Neural cell (in vitro differentiated cells): ENCODE data around the gene POMT2. TPM values are rescaled to one million over a fixed set of nuclear protein-coding genes. Genes with fewer than 3 reads are reported as not detected.

Experiments
- H2AFZ ChIP-seq: fragments of 200-600, 300-800 bp; sonication (generic), shearing (Covaris generic); 2 replicates; pipeline ENCODE4 v1.6.0; 2014; ENCODE audit warnings: low read depth, mild to moderate bottlenecking, antibody characterized with exemption, low read length, moderate library complexity
- H3F3A ChIP-seq: fragments of 200-600 bp; shearing (Covaris generic); 2 replicates; pipeline ENCODE4 v1.6.1; 2016; ENCODE audit warnings: mild to moderate bottlenecking, moderate library complexity, mixed read lengths, antibody characterized with exemption, low read length; ENCODE audit not compliant: insufficient read depth, poor library complexity, severe bottlenecking
- H3K27ac ChIP-seq: fragments of 200-600, 300-800 bp; sonication (generic), shearing (Covaris generic); 2 replicates; pipeline ENCODE4 v1.5.1; 2014; ENCODE audit warnings: mild to moderate bottlenecking, low read length, moderate library complexity
- H3K27me3 ChIP-seq: fragments of 300-800, 200-600 bp; sonication (generic), shearing (Covaris generic); 2 replicates; pipeline ENCODE4 v1.6.0; 2014; ENCODE audit warnings: mild to moderate bottlenecking, low read depth, low read length, moderate library complexity; ENCODE audit not compliant: insufficient read depth
- H3K36me3 ChIP-seq: fragments of 300-800, 200-600 bp; sonication (generic), shearing (Covaris generic); 2 replicates; pipeline ENCODE4 v1.5.1; 2014; ENCODE audit warnings: mild to moderate bottlenecking, antibody characterized with exemption, low read length, moderate library complexity; ENCODE audit not compliant: insufficient read depth
- H3K4me2 ChIP-seq: fragments of 300-800, 200-600 bp; sonication (generic), shearing (Covaris generic); 2 replicates; pipeline ENCODE4 v1.6.0; 2014; ENCODE audit warnings: mild to moderate bottlenecking, low read length
- H3K4me3 ChIP-seq: fragments of 300-800, 200-600 bp; sonication (generic), shearing (Covaris generic); 2 replicates; pipeline ENCODE4 v1.5.1; 2014; ENCODE audit warnings: mild to moderate bottlenecking, low read length, moderate library complexity
- H3K79me2 ChIP-seq: fragments of 200-600 bp; shearing (Covaris generic); replicated peaks from 2 replicates; pipeline ENCODE4 v1.6.0; 2014; ENCODE audit warnings: mild to moderate bottlenecking, low read length, moderate library complexity; ENCODE audit not compliant: insufficient read depth
- H3K9ac ChIP-seq: fragments of 300-800, 200-600 bp; sonication (generic), shearing (Covaris generic); 2 replicates; pipeline ENCODE4 v1.6.1; 2016; ENCODE audit warnings: mild to moderate bottlenecking, low read length, mixed read lengths
- H3K9me2 ChIP-seq: fragments of 200-600 bp; shearing (Covaris generic); 2 replicates; pipeline ENCODE4 v1.6.1; 2016; ENCODE audit warnings: mild to moderate bottlenecking, low read length, mixed read lengths; ENCODE audit not compliant: insufficient read depth
- H3K9me3 ChIP-seq: fragments of 200-600, 300-800 bp; sonication (generic), shearing (Covaris generic); 2 replicates; pipeline ENCODE4 v1.6.1; 2016; ENCODE audit warnings: mild to moderate bottlenecking, mixed run types, low read length, moderate library complexity, mixed read lengths
- H4K20me1 ChIP-seq: fragments of 200-600 bp; shearing (Covaris generic); 2 replicates; pipeline ENCODE4 v1.6.1; 2016; ENCODE audit warnings: mild to moderate bottlenecking, mixed run types; ENCODE audit not compliant: insufficient read depth
- EP300 ChIP-seq: fragments of 450-650 bp; conservative IDR thresholded peaks from 2 replicates; pipeline ENCODE4 v1.6.1; 2014; ENCODE audit warnings: antibody characterized with exemption, mild to moderate bottlenecking, moderate library complexity; ENCODE audit not compliant: poor library complexity, severe bottlenecking
- EZH2 ChIP-seq: fragments of 200-600, 300-800 bp; shearing (Covaris generic), sonication (generic); IDR thresholded peaks from 2 replicates; pipeline ENCODE4 v1.6.1; 2014; ENCODE audit warnings: antibody characterized with exemption, low read length, borderline replicate concordance, mild to moderate bottlenecking; ENCODE audit not compliant: insufficient read depth, poor library complexity, severe bottlenecking
- MXI1 ChIP-seq: fragments of 450-650 bp; conservative IDR thresholded peaks from 2 replicates; pipeline ENCODE4 v1.6.1; 2014; ENCODE audit warnings: antibody characterized with exemption, mild to moderate bottlenecking; ENCODE audit not compliant: poor library complexity, severe bottlenecking
- POLR2AphosphoS5 ChIP-seq: IDR thresholded peaks from 2 replicates; pipeline ENCODE4 v1.6.1; 2012
- RAD21 ChIP-seq: fragments of 450-650 bp; conservative IDR thresholded peaks from 2 replicates; pipeline ENCODE4 v1.6.1; 2014; ENCODE audit warnings: antibody characterized with exemption, mild to moderate bottlenecking, moderate library complexity
- SMC3 ChIP-seq: fragments of 450-650 bp; conservative IDR thresholded peaks from 2 replicates; pipeline ENCODE4 v1.6.1; 2014; ENCODE audit warnings: antibody characterized with exemption, mild to moderate bottlenecking, moderate library complexity; ENCODE audit not compliant: poor library complexity
- TAF1 ChIP-seq: IDR thresholded peaks from 2 replicates; pipeline ENCODE4 v1.6.1; 2012; ENCODE audit warnings: low read depth
- polyA plus RNA-seq: library from polyadenylated mRNA; depleted of rRNA; stranded (reverse); fragments of >200 nt; gene quantifications from 2 replicates; pipeline ENCODE4 v1.2.3, GENCODE V29; 2014
- TF ChIP-seq, protein P1 (sequence below): fragments of 450-650 bp; IDR thresholded peaks from 2 replicates; pipeline ENCODE4 v1.5.1; 2014; ENCODE audit warnings: antibody characterized with exemption, mild to moderate bottlenecking, moderate library complexity; ENCODE audit not compliant: poor library complexity, severe bottlenecking
- TF ChIP-seq, protein P2 (sequence below): IDR thresholded peaks from 2 replicates; pipeline ENCODE4 v1.6.1; 2012; ENCODE audit warnings: borderline replicate concordance

Gene POMT2
- polyA plus RNA-seq, 1 donor from 2014 or later: 9.6 TPM

DNA sequence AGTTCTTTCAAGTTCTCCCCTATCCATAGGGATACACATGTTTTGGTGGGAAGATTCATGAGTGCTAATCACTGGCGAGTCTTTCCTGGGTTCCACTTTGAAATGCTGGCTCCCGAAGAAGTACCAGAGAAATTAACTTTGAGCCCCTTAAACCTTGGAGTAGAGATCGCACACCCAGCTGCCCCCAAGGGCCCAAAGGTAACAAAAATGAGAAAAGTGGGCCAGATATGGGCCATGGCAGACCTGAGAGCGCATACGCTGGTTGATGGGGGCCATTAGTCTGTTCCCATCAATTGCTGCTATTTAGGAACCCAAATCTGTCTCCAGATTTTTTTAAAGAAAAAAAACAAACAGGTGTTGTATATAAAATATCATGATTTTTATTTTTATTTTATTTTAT, 2.3 kb upstream of the POMT2 start:
- Histone ChIP-seq H4K20me1 (no peaks in the 10 kb centered on the region), H3K9ac (no peak overlapping the region), H3K79me2 (peaks cover 3% of the 10 kb centered on the region), H3F3A (no peaks in the 10 kb centered on the region), H3K9me2 (no peaks in the 10 kb centered on the region), H3K27ac (no peak overlapping the region), H2AFZ (no peak overlapping the region), H3K36me3 (no peaks in the 10 kb centered on the region), H3K9me3 (no peaks in the 10 kb centered on the region), H3K4me3 (no peak overlapping the region), H3K27me3 (no peaks in the 10 kb centered on the region), H3K4me2 (no peak overlapping the region)
- TF ChIP-seq, protein P1, sequence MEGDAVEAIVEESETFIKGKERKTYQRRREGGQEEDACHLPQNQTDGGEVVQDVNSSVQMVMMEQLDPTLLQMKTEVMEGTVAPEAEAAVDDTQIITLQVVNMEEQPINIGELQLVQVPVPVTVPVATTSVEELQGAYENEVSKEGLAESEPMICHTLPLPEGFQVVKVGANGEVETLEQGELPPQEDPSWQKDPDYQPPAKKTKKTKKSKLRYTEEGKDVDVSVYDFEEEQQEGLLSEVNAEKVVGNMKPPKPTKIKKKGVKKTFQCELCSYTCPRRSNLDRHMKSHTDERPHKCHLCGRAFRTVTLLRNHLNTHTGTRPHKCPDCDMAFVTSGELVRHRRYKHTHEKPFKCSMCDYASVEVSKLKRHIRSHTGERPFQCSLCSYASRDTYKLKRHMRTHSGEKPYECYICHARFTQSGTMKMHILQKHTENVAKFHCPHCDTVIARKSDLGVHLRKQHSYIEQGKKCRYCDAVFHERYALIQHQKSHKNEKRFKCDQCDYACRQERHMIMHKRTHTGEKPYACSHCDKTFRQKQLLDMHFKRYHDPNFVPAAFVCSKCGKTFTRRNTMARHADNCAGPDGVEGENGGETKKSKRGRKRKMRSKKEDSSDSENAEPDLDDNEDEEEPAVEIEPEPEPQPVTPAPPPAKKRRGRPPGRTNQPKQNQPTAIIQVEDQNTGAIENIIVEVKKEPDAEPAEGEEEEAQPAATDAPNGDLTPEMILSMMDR: no peak
- TF ChIP-seq EP300 (no peak), SMC3 (no peak), MXI1 (no peak), POLR2AphosphoS5 (no peak), RAD21 (no peak), EZH2 (no peak), TAF1 (no peak)
- TF ChIP-seq, protein P2, sequence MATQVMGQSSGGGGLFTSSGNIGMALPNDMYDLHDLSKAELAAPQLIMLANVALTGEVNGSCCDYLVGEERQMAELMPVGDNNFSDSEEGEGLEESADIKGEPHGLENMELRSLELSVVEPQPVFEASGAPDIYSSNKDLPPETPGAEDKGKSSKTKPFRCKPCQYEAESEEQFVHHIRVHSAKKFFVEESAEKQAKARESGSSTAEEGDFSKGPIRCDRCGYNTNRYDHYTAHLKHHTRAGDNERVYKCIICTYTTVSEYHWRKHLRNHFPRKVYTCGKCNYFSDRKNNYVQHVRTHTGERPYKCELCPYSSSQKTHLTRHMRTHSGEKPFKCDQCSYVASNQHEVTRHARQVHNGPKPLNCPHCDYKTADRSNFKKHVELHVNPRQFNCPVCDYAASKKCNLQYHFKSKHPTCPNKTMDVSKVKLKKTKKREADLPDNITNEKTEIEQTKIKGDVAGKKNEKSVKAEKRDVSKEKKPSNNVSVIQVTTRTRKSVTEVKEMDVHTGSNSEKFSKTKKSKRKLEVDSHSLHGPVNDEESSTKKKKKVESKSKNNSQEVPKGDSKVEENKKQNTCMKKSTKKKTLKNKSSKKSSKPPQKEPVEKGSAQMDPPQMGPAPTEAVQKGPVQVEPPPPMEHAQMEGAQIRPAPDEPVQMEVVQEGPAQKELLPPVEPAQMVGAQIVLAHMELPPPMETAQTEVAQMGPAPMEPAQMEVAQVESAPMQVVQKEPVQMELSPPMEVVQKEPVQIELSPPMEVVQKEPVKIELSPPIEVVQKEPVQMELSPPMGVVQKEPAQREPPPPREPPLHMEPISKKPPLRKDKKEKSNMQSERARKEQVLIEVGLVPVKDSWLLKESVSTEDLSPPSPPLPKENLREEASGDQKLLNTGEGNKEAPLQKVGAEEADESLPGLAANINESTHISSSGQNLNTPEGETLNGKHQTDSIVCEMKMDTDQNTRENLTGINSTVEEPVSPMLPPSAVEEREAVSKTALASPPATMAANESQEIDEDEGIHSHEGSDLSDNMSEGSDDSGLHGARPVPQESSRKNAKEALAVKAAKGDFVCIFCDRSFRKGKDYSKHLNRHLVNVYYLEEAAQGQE: no peak

DNA sequence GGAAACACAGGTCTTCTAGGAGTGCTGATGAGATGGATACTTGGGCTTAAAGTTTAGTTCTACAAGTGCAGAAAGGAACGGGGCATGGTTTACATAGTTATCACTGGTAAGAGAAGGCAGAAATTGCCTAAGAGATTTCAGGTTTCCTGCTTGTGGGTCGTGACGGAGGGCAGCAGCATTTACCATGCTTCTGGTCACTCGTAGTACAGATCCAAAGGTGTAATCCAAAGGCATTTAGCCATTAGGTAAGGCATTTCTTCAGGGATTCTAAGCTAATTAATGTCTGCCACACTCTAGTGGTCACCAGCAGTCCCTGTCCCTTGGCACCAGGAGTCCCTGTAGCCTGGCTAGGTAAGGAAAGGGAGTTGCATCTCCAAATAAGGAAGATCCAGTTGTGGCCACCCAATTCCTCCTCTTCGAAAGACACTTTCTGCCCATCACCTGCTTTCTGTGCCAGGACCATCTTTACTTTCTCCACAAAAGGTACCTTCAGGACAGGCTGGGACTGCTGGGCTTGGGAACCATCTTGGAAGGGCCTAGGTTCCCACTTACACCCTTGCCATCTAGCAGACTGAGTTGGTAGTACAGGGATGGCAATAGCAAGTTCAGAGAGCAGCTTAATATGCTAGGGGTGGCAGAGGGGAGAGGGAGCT, 1.7 kb upstream of the POMT2 start:
- Histone ChIP-seq H3K27me3 (no peaks in the 10 kb centered on the region), H3K9ac (peak overlapping the region; percentile 91), H2AFZ (no peak overlapping the region), H3K4me3 (peak overlapping the region; percentile 93), H3K4me2 (peak overlapping the region; percentile 58), H3K79me2 (peaks cover 7% of the 10 kb centered on the region), H3K9me2 (no peaks in the 10 kb centered on the region), H3K9me3 (no peaks in the 10 kb centered on the region), H3K27ac (peak overlapping the region; percentile 89), H4K20me1 (no peaks in the 10 kb centered on the region), H3K36me3 (no peaks in the 10 kb centered on the region), H3F3A (no peaks in the 10 kb centered on the region)
- TF ChIP-seq, protein P2: no peak
- no peak for TF ChIP-seq MXI1
- no peak for TF ChIP-seq SMC3
- TF ChIP-seq EZH2: no peak
- TF ChIP-seq, protein P1: no peak
- no peak for TF ChIP-seq POLR2AphosphoS5
- no peak for TF ChIP-seq EP300
- TF ChIP-seq RAD21: no peak
- TF ChIP-seq TAF1: no peak
